GM19193 (cell line): ENCODE results near the gene GRB2.

ENCODE experiments used
- POLR2A ChIP-seq: IDR thresholded peaks from 4 replicates; pipeline ENCODE4 v1.6.1; 2011; ENCODE audit not compliant: insufficient read depth, insufficient read length; ENCODE audit errors: extremely low read depth

Gene GRB2

DNA sequence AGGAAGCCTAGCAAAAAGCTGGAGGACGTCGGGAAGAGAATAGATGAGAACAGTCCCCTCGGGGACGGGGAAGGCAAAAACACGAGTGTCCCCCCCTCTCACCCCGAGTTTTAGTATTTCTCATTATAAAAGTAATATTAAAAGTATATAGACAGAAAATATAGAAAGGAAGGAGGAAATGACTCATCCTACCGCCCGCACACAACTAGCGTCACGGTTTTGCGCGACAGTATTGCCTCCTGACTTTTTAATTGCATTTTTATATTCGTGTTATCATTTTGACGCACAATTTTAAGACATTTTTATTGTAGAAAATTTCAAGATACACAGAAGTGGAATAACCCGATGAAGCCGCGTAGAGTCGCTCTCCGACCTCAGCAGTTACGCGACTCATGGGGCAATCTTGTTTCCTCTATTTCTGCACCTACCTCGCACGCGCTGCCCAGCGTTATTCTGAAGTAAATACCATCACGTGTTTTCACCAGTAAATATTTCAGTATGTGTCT, 115.6 kb downstream of the GRB2 start:
- no peak for TF ChIP-seq POLR2A

DNA sequence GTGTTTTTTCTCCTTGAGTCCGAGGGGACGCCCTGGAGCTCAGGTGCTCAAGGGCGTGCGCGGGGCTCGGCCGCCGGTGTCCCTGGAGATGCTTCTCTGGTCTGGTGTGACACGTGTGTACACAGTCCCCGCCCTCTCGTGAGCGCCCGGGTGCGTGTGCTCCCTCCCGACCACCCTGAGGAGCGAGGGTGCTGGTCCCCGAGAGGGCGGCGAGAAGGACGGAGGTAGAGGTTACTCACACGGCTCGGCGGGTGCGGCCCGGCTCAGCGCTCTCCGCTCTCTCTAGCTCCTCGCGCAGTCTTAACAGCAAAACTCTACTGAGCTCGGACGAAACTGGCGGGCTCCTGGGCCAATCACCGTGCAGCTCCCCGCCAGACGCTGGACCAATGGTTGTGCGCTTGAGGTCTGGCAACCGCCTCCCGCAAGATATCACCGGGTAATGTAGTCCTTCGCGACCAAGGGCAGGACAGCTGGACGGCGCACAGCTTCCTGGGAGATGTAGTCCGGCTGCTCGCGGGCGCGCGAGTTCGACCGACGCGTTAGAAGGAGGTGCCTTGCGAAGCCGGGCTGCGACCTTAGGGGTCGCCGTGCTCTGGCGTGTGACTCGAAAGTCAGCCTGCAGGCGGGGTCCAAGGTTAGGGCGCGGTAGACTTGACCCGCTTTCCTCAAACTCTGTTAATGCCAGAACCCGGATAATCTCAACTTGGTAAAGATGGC, 116.2 kb downstream of the GRB2 start, which contains the start of gene SLC25A19:
SLC25A19 (minus strand) TSS at position 319 of the 717 bp plus-strand sequence. CDS start 2,669 bp downstream, outside the sequence.
- peak; percentile 94 for TF ChIP-seq POLR2A

GRCh38 chr17:75288770-75289114, 116.7 kb downstream of the GRB2 start:
- no peak for TF ChIP-seq POLR2A

DNA sequence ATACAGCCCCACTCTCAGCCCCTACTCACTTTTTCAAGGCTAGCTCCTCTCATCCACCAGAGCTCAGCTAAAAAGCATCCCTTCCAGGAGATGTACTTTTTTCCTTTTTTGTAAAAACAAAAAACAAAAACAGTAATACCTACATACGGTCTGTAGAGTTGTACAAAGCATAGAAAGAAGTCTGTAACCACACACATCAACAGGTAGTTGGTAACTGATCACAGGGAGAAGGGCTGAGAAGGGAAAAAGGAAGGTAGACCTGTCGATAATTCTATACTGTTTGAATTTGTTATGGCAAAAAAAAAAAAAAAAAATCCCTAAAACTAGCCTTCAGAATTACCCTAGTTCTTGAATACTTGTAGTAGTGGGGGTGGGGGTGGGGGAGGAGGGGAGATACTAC, 117.1 kb downstream of the GRB2 start:
- TF ChIP-seq POLR2A, result no peak

DNA sequence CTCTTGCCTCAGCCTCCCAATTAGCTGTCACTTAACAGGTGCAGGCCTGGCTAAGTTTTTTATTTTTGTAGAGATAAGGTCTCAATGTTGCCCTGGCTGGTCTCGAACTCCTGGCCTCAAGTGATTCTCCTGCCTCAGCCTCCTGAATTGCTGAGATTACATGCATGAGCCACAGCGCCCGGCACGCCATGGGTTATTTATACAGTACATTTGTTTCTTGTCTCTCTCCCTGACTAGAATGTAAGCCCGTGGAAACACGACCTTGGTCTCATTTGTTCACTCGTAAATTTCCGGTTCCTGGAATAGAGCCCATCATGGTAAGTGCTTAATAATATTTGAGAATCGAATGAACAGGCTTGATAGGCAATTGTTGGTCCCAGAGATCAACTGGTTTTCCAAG, 118.3 kb downstream of the GRB2 start:
- no peak for TF ChIP-seq POLR2A

DNA sequence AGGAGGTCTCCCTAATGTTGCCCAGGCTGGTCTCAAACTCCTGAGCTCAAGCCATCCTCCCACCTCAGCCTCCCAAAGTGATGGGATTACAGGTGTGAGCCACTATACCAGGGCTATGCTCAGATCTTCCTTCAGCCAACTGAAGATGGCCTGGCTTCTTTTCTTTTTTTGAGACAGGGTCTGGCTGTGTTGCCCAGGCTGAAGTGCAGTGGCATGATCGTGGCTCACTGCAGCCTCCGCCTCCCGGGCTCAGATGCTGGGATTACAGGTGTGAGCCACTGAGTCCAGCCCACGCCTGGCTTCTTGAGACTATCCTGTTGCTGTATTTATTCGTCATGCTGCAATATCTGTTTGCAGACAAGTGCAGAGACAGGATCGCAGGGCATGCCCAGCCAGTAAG, 120.4 kb downstream of the GRB2 start:
- TF ChIP-seq POLR2A, result no peak

DNA sequence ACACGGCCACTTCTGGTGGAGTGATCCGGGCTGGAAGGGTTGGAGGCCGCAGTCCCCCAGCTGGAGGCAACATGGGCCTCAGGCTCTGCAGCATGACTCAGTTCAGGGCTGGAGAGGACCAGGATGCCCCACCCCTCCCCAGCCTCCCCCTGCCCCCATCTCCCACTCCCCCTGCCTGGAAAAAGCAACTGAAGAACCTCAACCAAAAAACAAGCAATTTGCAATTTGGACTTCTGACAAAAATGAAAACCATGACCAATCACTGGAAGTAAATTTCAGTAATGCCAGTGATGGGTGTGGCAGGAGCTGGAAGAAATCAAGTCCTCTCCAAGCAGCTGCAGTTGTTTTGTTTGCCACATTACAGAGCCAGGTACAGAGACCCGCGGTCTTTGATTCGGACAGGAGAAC, 127.8 kb downstream of the GRB2 start:
- TF ChIP-seq POLR2A, result no peak

GRCh38 chr17:75273977-75274708, 131.3 kb downstream of the GRB2 start:
- TF ChIP-seq POLR2A, result peak; percentile 36

GRCh38 chr17:75272848-75273184, 132.7 kb downstream of the GRB2 start:
- no peak for TF ChIP-seq POLR2A

DNA sequence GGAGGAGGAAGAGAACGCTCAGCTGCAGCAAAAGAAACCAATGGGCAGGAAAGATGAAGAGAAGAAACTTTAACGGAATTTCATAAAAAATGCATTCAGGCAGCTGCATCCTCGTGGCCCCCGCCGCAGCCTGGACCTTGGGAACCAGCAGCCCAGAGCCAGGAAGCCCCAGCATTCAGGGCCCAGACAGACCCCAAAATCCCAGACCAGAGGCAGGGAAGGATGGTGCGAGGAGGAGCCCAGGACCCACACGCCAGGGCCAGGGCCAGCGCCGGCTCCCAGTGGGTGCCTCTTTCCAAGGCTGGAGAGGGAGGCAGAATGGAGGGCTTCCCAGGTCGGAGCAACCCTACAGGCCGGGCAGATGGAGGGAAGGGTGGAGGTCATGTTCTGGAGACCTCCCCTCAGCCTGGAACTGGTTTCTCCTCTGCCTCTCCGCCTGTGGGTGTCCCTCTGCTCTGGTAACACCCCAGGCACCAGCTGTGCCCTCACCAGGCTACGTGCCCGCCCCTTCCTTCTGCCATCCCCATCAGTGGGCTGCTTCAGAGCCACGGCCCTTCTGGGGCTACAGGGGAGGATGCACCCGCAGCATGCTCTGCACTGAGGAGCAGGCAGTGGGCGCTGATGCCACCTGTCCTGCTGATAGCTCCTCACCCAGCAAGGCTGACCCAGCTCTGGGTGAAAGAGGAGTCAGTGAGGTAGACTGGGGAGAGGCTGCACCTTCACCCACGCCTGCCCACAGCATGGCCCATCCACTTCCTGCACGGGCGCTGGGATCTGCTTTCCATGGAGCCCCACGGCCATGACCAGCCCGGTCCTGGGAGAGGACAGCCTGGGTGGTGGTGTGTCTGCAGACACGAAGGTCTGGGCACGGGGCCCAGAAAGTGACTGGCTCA, 133.3 kb downstream of the GRB2 start:
- peak; percentile 49 for TF ChIP-seq POLR2A

- TF ChIP-seq POLR2A, result peak; percentile 63
Observed at GRCh38 chr17:75271233-75271954, 134.1 kb downstream of the GRB2 start.

DNA sequence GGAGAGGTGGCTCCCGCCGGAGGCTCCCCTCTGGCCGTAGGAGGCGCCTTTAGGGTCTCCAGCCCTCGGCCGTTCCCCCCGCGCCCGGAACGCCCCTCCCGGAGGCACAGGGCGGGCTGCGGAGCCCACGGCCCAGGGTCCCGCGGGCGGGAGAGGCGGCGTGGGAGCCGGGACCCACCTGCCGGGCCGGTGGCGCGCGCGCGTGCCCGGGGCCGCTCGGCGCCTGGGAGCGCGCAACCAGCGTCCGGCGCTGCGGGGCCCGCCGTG, 134.6 kb downstream of the GRB2 start, which contains the start of gene MIF4GD:
MIF4GD (minus strand) TSS at position 266 of the 267 bp plus-strand sequence. CDS start 1,036 bp downstream, outside the sequence.
- peak; percentile 66 for TF ChIP-seq POLR2A

DNA sequence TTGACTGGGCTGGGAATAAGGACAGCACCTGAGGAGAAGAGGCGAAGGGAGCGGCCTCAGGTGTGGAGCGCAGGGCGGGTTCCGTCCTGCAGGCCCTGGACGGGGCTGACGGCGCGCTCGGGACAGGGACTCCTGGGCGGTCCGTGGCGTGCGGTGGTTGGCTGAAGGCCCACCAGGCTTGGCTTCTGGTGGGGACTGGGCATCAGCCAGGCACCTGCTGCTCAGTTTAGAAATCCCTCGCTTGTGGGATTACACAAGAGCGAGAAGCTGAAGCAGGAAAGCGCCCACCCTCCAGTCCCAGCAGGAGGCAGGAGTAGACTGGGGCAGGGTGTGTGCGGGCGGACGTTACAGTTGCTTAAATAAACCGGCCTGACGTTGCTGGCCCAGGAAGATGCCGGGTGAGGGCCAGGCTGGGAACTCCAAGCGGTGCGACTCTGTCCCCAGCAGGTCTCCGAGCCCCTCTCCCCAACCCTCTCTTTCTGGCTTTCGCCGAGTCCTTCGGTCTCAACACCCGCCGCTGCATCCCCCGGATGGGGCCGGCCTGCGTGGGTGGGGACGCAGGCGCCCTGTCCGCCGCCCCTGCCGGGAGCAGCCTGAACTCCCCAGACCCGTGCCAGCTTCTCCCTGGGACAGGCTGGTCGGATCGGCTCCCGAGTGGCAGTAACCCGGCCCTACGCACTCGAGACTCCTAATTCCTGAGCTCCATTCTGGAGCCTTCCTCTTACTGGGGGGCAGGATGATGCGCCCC, 135.1 kb downstream of the GRB2 start:
- peak; percentile 37 for TF ChIP-seq POLR2A

GRCh38 chr17:75269844-75270217, 135.6 kb downstream of the GRB2 start:
- no peak for TF ChIP-seq POLR2A
